ENCODE results near the gene TNNI3K.

- TF ChIP-seq NFIC (IDR thresholded peaks at IDR 0.05; ENCODE audit: low read depth, low read length) (no peak), EP300 (IDR thresholded peaks at IDR 0.05; ENCODE audit: borderline replicate concordance in 1 of 2, control insufficient read depth in 1 of 2, low read depth in 2 of 2, low read length in 2 of 2) (no peak), CTCF (IDR thresholded peaks at IDR 0.05 in 2 of 3, conservative IDR thresholded peaks at IDR 0.05 in 1 of 3; ENCODE audit: control insufficient read depth in 2 of 3, extremely low read depth in 1 of 3, insufficient read depth in 1 of 3, low read depth in 3 of 3, low read length in 3 of 3) (no peak), E4F1 (IDR thresholded peaks at IDR 0.05; ENCODE audit: borderline replicate concordance, partially characterized antibody) (no peak), ZZZ3 (IDR thresholded peaks at IDR 0.05; ENCODE audit: control insufficient read depth, insufficient read length, low read depth) (no peak)
Observed at GRCh38 chr1:74431531-74431930, 196.3 kb downstream of the TNNI3K start.

Measured in GM12878 (cell line).